ENCODE measurements around the gene MAP1S.

DNA sequence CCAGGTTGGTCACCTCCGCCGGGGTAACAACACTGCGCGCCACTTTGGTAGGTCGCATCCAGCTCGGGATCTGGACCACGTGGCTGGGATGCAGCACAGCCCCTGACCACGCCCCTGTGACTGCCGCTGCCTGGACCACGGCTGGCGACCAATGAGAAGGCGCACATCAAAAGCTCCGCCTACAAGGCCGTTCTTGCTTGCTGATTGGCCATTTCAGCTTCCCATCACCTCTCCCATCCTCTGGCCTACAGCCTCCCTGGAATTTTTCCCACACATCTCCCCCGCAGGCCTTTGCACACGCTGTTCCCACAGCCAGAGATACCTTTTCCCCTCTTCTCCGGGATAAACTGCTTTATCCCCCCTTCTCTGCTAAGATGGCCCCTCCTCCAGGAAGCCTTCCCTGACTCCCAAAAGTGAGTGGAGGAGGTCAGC, 12.5 kb upstream of the MAP1S start:
- TF ChIP-seq, protein P1, sequence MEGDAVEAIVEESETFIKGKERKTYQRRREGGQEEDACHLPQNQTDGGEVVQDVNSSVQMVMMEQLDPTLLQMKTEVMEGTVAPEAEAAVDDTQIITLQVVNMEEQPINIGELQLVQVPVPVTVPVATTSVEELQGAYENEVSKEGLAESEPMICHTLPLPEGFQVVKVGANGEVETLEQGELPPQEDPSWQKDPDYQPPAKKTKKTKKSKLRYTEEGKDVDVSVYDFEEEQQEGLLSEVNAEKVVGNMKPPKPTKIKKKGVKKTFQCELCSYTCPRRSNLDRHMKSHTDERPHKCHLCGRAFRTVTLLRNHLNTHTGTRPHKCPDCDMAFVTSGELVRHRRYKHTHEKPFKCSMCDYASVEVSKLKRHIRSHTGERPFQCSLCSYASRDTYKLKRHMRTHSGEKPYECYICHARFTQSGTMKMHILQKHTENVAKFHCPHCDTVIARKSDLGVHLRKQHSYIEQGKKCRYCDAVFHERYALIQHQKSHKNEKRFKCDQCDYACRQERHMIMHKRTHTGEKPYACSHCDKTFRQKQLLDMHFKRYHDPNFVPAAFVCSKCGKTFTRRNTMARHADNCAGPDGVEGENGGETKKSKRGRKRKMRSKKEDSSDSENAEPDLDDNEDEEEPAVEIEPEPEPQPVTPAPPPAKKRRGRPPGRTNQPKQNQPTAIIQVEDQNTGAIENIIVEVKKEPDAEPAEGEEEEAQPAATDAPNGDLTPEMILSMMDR (conservative IDR thresholded peaks at IDR 0.05 in 1 of 2, IDR thresholded peaks at IDR 0.05 in 1 of 2; ENCODE audit: extremely low read depth in 1 of 2, insufficient read depth in 1 of 2, low read depth in 1 of 2, low read length in 2 of 2): no peak
- TF ChIP-seq EZH2 (IDR thresholded peaks at IDR 0.05; ENCODE audit: borderline replicate concordance, low read length): no peak
